ENCODE measurements around the gene SLC38A5.

DNA sequence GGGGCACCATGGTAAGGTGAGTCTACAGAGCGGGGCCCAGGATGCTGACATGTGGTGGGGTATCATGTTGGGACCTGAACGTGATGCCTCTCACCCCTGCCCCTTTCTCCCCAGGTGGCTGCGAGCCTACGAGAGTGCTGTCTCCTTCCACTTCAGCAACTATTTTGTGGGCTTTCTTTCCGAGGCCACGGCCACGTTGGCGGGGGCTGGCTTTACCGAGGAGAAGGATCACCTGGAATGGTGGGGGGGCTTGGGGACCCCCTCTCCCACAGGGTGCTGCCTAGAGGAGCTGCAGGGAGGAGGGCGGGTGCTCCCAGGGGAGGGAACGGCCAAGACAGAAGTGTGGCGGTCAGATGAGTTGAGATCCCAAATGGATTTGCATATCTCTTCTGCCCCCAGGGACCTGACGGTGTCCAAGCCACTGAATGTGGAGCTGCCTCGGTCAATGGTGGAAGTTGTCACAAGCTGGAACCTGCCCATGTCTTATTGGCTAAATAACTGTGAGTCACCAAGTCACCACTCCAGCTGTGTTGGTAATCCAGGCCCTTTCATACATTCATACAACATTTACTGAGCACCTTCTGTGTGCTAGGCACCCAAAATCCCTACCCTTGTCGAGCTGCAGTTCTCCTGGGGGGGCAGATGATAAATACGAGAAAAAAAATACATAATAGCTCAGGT is 44.2 kb upstream of the SLC38A5 start:
- TF ChIP-seq, protein P1, sequence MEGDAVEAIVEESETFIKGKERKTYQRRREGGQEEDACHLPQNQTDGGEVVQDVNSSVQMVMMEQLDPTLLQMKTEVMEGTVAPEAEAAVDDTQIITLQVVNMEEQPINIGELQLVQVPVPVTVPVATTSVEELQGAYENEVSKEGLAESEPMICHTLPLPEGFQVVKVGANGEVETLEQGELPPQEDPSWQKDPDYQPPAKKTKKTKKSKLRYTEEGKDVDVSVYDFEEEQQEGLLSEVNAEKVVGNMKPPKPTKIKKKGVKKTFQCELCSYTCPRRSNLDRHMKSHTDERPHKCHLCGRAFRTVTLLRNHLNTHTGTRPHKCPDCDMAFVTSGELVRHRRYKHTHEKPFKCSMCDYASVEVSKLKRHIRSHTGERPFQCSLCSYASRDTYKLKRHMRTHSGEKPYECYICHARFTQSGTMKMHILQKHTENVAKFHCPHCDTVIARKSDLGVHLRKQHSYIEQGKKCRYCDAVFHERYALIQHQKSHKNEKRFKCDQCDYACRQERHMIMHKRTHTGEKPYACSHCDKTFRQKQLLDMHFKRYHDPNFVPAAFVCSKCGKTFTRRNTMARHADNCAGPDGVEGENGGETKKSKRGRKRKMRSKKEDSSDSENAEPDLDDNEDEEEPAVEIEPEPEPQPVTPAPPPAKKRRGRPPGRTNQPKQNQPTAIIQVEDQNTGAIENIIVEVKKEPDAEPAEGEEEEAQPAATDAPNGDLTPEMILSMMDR (conservative IDR thresholded peaks at IDR 0.05 in 1 of 2, IDR thresholded peaks at IDR 0.05 in 1 of 2; ENCODE audit: low read depth in 1 of 2, low read length in 2 of 2) = no peak
- TF ChIP-seq EZH2 (IDR thresholded peaks at IDR 0.05; ENCODE audit: low read length, missing control alignments) = no peak
